UCSD-AML1 (cell line): ENCODE data around the gene CACNA1B.

Experiments
- DNase-seq: peaks from one replicate; lab custom pipeline; 2025; ENCODE audit not compliant: unreplicated experiment; lab: John Stamatoyannopoulos, UW

Gene CACNA1B

DNA sequence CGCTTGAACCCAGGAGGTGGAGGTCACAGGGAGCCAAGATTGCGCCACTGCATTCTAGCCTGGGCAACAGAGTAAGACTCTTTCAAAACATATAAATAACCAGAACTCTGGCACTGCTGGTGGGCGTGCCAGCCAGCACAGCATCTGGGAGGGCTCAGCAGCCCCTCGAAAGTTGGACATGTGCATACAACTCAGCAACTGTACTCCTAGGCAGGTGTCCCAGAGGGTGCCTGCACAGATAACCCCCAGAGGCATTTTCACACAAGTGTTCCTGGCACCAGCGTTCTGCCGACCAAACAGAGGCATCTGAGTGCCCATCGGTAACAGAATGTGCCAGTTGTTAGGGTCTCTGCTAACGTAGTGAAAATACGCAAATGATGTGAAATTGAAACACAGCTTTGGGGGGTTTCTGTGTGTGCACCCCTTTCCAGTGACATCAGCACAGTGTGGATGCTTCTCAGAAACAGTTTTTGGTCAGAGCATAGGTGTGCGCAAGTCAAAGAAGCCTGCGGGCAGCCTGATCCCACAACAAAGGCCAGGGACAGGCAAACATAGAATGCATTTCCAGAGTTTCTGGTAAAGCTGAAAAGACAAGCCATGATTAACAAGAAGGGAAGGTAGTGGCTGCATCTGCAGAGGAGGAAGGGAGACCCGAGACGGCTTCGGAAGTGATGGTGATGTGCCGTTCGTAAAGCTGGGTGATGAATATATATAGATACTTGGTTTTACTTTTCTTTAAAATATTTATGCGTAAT, 190.2 kb downstream of the CACNA1B start:
- no peak for DNase-seq

GRCh38 chr9:138068601-138069035, 191.0 kb downstream of the CACNA1B start:
- no peak for DNase-seq

DNA sequence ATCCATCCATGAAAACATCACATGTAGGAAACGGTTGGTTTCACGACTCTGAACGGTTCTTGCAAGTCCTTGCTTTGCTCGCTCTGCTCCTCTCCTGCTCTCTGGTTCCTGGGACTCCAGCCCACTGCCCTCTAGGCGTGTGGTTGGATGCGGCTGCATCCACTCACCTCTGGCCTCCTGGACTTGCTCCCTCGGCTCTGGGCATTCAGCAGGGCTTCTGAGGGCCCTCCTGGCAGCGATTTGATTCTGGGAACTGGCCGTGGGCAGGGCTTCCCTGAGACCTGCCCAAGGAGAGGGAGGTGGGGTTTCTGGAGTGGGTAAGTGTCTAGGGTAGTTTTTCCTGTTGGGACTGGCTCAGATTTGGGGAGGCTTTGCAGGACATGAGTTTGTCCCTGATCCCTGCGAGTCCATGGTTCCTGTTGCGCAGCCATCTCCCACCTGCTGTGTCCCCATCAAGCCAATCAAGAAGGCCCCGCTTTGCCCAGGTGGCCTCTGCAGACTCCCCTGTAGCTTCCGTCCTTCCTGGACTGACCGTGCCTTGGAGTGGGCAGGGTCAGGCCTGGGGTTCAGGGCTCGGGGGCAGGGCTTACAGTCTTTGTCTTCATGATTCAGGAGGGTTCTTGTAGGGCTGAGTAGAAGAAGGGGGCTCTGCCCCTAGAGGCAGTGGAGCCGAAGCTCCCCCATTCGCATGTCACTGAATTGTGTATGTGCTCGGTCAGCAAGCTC, 192.3 kb downstream of the CACNA1B start:
- no peak for DNase-seq

GRCh38 chr9:138070815-138071214, 193.2 kb downstream of the CACNA1B start:
- no peak for DNase-seq

GRCh38 chr9:138071292-138071691, 193.7 kb downstream of the CACNA1B start:
- DNase-seq: no peak

DNA sequence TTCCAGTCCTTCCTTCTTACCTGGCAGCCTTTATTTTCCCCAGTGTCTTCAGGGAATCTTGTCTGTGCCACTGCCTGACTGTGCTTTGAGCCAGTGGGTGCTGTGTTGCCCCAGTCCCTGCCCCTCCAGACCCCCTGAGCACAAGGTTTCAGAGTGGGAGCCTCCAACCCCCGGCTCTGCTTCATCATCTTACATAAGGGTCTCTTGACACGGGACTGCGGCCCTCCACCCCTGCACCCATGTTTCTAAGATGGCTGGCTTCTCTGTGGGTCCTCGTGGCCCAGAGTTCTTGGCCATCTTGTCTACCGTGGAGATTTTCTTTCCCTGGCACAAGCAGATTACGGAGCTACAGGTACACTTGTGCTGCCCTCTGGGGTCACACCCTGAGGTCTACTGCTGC, 194.1 kb downstream of the CACNA1B start:
- no peak for DNase-seq

DNA sequence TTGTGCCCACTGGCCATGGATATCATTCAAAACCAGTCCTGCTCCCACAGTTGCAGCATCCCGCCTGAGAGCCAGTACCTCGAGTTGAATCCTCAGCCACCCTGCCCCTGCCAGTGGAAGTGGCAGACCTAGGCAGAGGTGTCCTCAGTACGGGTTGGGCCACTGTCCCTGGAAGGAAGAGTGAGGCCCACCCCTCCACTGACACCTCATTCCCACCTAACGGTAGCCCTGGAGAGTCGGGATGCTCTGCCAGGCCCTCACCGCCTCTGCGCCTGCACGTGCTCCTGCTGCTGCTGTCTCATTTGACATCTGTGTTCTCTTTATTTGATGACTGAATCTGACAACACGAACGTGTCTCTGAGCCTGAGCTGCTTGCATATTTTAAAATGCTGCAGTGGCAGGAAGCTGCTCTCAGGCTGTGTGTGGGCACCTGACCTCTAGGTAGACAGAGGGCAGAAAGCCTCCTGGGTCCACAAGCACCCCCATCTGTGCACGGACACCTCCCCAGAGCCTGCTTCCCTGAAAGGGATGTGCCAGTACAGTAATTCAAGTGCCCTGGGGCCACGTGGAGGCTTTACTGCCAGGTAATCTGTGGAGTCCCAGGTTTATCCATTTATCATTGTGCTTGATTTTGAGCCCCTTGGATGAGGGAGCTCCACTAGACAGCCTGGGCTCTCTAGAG, 194.7 kb downstream of the CACNA1B start:
- DNase-seq: no peak

- DNase-seq: no peak
Observed at GRCh38 chr9:138072897-138073296, 195.3 kb downstream of the CACNA1B start.

GRCh38 chr9:138073408-138073807, 195.8 kb downstream of the CACNA1B start:
- DNase-seq: no peak

GRCh38 chr9:138073808-138074207, 196.2 kb downstream of the CACNA1B start:
- no peak for DNase-seq

- no peak for DNase-seq
Observed at GRCh38 chr9:138074516-138074915, 196.9 kb downstream of the CACNA1B start.

GRCh38 chr9:138075496-138075895, 197.9 kb downstream of the CACNA1B start:
- no peak for DNase-seq

DNA sequence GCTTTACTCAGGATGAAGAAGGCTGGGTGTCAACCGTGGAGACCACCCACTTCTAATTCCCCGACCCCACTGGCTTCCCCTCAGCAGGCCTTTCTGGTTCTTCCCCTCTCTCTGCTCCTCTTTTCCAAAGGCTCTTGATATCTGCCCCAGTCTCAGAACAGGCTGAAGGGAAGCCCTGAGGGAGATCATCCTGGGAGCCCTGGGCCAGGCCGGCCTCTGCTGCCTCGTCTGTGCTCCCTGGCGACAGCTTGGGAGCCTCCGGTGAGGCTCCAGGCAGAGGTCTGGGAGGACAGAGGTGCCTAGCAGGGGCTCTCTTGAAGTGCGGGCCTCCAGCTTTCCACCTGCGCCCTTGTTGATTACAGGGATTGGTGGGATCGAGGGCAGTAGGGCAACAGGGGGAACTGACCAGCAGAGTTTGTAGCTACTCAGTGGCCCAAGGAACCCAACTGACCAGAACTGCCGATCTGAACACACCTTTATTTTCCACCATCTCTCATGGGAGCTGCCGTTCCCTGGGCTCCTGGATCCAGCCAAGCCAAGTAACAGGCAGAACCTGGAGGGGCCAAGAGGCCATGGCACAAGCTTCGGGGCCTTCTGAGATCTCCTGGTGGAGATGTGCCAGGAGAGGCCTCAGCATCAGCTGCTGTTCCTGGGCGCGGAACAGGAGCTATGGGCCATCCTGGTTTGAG, 198.5 kb downstream of the CACNA1B start:
- DNase-seq: no peak

DNA sequence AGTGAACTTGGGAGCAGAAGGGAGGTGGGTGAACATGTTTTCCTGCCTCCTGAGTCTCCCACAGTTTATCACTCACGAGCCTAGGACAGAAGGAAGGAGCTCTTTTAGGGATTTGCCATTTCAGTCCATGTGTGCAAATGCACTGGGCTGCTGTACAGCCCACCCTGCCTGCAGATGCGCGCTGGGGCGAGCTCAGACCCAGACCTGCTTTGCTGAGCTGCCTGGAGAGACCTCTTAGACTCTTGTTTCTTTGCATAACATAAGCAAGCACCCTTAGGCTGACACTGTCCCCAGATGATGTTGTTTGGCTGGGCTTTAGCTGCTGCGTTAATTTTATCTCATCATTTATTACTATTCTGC, 199.0 kb downstream of the CACNA1B start:
- no peak for DNase-seq

DNA sequence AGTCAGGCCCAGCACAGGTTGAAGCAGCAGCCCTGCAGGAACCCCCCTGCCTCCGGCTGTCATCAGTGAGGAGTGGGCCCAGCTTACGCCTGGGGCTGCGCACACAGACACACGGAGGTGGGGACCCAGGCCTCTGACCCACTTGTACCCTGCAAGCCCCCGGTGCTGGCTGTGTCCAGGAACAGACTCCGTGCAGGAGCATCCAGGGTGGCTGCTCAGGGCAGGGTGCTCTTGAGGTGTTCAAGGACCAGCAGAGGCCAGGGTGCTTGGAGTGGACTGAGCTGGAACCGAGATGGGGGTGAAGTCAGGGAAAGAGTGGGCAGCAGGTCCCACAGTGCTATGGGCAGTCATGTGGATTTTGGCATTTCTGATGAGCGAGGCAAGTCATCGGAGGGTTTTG, 199.5 kb downstream of the CACNA1B start:
- DNase-seq: no peak

DNA sequence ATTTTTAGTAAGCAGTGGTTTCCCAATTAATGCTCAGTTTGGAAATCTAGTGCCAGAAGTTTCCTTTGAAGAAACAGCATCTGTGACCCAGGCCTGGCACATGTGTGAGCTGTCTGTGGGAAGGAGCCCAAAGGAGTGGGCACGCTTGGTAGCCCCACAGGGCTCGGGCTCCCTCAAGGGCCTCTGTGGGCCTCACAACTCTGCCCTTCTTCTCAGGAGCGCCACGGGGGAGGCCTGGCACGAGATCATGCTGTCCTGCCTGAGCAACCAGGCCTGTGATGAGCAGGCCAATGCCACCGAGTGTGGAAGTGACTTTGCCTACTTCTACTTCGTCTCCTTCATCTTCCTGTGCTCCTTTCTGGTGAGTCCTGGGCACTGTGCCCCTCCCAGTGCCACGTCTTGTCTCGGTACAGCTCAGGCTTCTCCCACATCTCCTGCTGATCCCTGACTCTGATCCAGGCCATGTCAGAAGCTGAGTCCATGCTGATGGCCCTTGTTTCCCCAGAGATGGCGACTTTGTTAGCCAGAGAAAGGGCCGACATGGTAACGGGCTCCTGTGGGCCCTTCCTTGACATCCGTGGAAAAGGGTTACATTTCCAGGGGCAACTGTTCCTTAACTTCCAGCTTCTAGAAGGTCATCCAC, 200.4 kb downstream of the CACNA1B start:
- DNase-seq: no peak

- DNase-seq: no peak
Observed at GRCh38 chr9:138078846-138079245, 201.3 kb downstream of the CACNA1B start.

GRCh38 chr9:138080979-138081378, 203.4 kb downstream of the CACNA1B start:
- DNase-seq: no peak

- DNase-seq: no peak
Observed at GRCh38 chr9:138082918-138083636, 205.5 kb downstream of the CACNA1B start.

DNA sequence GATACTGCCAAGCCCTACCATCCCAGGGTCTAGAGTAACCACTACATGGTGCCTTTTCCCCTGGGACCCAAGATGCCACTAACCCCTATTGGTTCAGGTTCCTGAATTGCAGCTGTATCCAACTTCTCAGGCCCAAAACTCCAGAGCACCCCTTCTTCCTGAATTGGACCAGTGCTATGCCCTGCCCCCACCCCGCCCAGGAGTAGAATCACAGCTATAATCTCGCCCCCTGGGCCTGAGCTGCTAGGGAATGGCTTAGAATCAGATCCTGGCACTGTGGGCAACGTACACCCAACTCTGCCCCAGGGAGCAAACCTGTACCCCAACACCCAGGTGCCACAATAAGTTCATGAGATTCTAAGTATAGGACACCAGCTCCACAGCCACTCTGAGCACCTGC, 206.3 kb downstream of the CACNA1B start:
- DNase-seq: no peak
